ENCODE measurements around the gene PARP16. TPM values are rescaled to one million over a fixed set of nuclear protein-coding genes. Genes with fewer than 3 reads are reported as not detected.

Gene PARP16
- total and polyA plus RNA-seq, 4 experiments from 2014 or later = 20.8 to 27.2 (median 24.2) TPM

- H3K4me1 ChIP-seq (ENCODE audit: insufficient read depth, low read length) = no peaks in the 10 kb centered on the region
- intact Hi-C loops (cut with micrococcal nuclease) = no loop called here
- H3K36me3 ChIP-seq (ENCODE audit: insufficient read depth, low read length) = no peaks in the 10 kb centered on the region
- H3K9me3 ChIP-seq (ENCODE audit: control insufficient read depth in 1 of 2, low read length in 2 of 2) = no peaks in the 10 kb centered on the region
- no peak within 1 kb of the TSS for H3K27ac ChIP-seq (ENCODE audit: low read depth, low read length)
- no peak within 1 kb of the TSS for H3K4me3 ChIP-seq (ENCODE audit: low read length in 2 of 2)
- H3K27ac Mint-ChIP-seq = no peak within 1 kb of the TSS
- H3K9me3 Mint-ChIP-seq = no peaks in the 10 kb centered on the region
- H3K27me3 Mint-ChIP-seq = peaks cover 2 to 5% of the 10 kb centered on the region in 2 donors
- H3K36me3 Mint-ChIP-seq = no peaks in the 10 kb centered on the region
- no peak for DNase-seq
- H3K27me3 ChIP-seq (ENCODE audit: insufficient read depth, low read length) = no peaks in the 10 kb centered on the region
- POLR2A ChIA-PET (ENCODE audit: partially characterized antibody) = no interaction called here
- no peaks in the 10 kb centered on the region for H3K4me1 Mint-ChIP-seq
- no peak within 1 kb of the TSS for H3K4me3 Mint-ChIP-seq
- CTCF ChIA-PET (ENCODE audit: partially characterized antibody) = interaction anchor here (1.1 kb wide), 1 partner anchor 25 kb away, joined by 3 read pairs; no protein-coding TSS in a partner anchor
Measured at GRCh38 chr15:65210770-65211481, 75.8 kb downstream of the PARP16 start, which contains the start of gene CILP. CILP (minus strand) TSS chr15:65211473; CDS start chr15:65209755, 1,718 bp downstream.

DNA sequence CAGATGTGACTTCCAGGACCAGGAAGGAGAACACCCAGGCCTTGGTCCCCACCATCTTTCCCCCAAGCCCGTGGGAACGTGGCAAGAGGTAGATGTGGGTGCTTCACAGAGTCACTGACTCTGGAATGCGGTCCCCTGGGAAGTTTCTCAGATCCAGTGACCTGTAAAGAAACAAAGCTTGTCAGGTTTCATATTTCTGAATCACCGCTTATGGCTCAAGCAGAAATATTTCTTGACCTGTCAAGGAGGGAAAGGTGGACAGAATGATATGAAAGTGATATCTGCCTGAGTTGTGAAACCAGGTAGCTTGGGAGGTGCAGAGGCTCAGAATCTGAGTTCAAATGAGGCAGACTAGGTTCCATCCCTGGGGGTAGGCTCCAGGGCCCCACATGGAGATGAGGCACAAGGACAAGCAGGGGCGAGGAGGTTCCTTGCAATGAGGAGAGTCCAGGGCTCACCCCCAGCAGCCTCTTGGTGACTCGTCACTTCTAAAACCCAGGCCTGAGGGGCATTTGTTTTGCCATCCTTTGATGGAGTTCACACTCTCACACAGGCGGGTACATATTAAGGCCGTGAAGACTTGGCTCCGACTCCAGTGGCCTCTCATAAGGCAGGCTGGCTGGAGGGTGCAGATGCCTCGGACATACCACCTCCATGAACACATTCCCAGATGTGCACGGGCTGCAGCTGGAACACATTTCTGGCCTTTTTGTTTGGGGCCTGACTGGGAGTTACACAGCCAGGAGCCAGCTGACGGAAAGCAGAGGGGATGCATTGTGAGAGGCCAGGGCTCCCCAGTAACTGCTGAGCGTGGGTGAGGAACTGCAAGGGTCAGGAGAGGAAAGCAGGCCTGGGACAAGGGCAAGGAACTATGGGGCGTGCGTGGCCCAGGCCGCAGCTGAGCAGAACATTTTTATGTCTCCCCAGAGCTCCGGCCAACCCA is 76.7 kb downstream of the PARP16 start:
- no peak overlapping the region for H3K27ac Mint-ChIP-seq
- intact Hi-C loops (cut with micrococcal nuclease) = no loop called here
- H3K36me3 Mint-ChIP-seq = no peaks in the 10 kb centered on the region
- CTCF ChIA-PET (ENCODE audit: partially characterized antibody) = no interaction called here
- no peak overlapping the region for H3K4me3 Mint-ChIP-seq
- no peaks in the 10 kb centered on the region for H3K9me3 Mint-ChIP-seq
- no peaks in the 10 kb centered on the region for H3K4me1 Mint-ChIP-seq
- POLR2A ChIA-PET (ENCODE audit: partially characterized antibody) = no interaction called here
- Histone ChIP-seq H3K4me3 (ENCODE audit: low read length in 2 of 2) (no peak overlapping the region), H3K27ac (ENCODE audit: low read depth, low read length) (no peak overlapping the region), H3K27me3 (ENCODE audit: insufficient read depth, low read length) (no peaks in the 10 kb centered on the region), H3K36me3 (ENCODE audit: insufficient read depth, low read length) (no peaks in the 10 kb centered on the region), H3K9me3 (ENCODE audit: control insufficient read depth in 1 of 2, low read length in 2 of 2) (no peaks in the 10 kb centered on the region), H3K4me1 (ENCODE audit: insufficient read depth, low read length) (no peaks in the 10 kb centered on the region)
- DNase-seq = no peak
- peaks cover 2 to 5% of the 10 kb centered on the region in 2 donors for H3K27me3 Mint-ChIP-seq

DNA sequence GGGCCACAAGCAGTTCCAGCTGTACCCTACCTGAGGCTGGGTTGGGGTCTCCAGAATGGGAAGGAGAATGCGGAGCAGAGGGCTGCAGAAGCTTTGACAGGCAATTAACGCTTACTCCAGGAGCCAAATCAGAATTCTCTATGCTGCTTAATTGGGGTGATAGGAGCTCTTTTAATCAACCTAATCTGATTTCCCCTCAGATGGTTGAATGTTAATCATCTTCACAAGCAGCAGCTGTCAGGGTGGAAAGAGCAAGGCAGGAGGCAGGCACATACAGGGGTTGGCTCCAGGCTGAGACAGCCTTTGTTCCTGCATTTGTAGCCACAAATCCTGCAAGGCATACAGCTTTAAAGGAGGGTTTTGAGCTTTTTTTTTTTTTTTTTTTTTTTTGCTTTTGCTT is 78.0 kb downstream of the PARP16 start:
- Histone ChIP-seq H3K27ac (ENCODE audit: low read depth, low read length) (no peak overlapping the region), H3K36me3 (ENCODE audit: insufficient read depth, low read length) (no peaks in the 10 kb centered on the region), H3K4me3 (ENCODE audit: low read length in 2 of 2) (no peak overlapping the region), H3K4me1 (ENCODE audit: insufficient read depth, low read length) (no peaks in the 10 kb centered on the region), H3K27me3 (ENCODE audit: insufficient read depth, low read length) (no peaks in the 10 kb centered on the region), H3K9me3 (ENCODE audit: control insufficient read depth in 1 of 2, low read length in 2 of 2) (no peaks in the 10 kb centered on the region)
- no peaks in the 10 kb centered on the region for H3K36me3 Mint-ChIP-seq
- no peaks in the 10 kb centered on the region for H3K9me3 Mint-ChIP-seq
- DNase-seq = no peak
- H3K4me1 Mint-ChIP-seq = no peaks in the 10 kb centered on the region
- ChIA-PET POLR2A (ENCODE audit: partially characterized antibody) (interaction anchor here (1.1 kb wide), 1 partner anchor 96 kb away, joined by 5 read pairs; the partner anchor contains the start of gene RNU5B-1), CTCF (ENCODE audit: partially characterized antibody) (interaction anchor here (0.9 kb wide), 1 partner anchor 89 kb away, joined by 3 read pairs; no protein-coding TSS in a partner anchor)
- H3K27ac Mint-ChIP-seq = no peak overlapping the region
- H3K4me3 Mint-ChIP-seq = no peak overlapping the region
- intact Hi-C loops (cut with micrococcal nuclease) = no loop called here
- H3K27me3 Mint-ChIP-seq = peaks cover 2 to 5% of the 10 kb centered on the region in 2 donors

Other genes starting within 250 kb of the PARP16 start
- not detected for gene SLC51B, start 241.5 kb downstream of the PARP16 start, total RNA-seq
- gene SLC51B, start 241.5 kb downstream of the PARP16 start, polyA plus RNA-seq = not detected
- gene RASL12, start 218.9 kb downstream of the PARP16 start, total RNA-seq = not detected
- not detected for gene RASL12, start 218.9 kb downstream of the PARP16 start, polyA plus RNA-seq
- not detected for gene KBTBD13, start 210.1 kb downstream of the PARP16 start, total RNA-seq
- gene KBTBD13, start 210.1 kb downstream of the PARP16 start, polyA plus RNA-seq = not detected
- gene UBAP1L, start 171.7 kb downstream of the PARP16 start, total RNA-seq = 10 to 100 TPM; 15.2 to 16.6 TPM
- gene UBAP1L, start 171.7 kb downstream of the PARP16 start, polyA plus RNA-seq = under 1 TPM in 1 of 2 donors, not detected in 1; 0.86 TPM
- gene PDCD7, start 153.1 kb downstream of the PARP16 start, total RNA-seq = 10 to 100 TPM; 30.5 to 40.5 TPM
- 10 to 100 TPM in 1 of 2 donors, 1 to 10 TPM in 1; 8.8 to 15.1 TPM for gene PDCD7, start 153.1 kb downstream of the PARP16 start, polyA plus RNA-seq
- 10 to 100 TPM; 52.0 to 52.4 TPM for gene CLPX, start 101.5 kb downstream of the PARP16 start, total RNA-seq
- gene CLPX, start 101.5 kb downstream of the PARP16 start, polyA plus RNA-seq = 10 to 100 TPM; 28.1 to 29.2 TPM
- under 1 TPM; 0.42 to 0.44 TPM for gene CILP, start 75.4 kb downstream of the PARP16 start, total RNA-seq
- gene CILP, start 75.4 kb downstream of the PARP16 start, polyA plus RNA-seq = not detected
- gene RNU5A-1, start 9.2 kb upstream of the PARP16 start, total RNA-seq = not detected
- not detected for gene RNU5A-1, start 9.2 kb upstream of the PARP16 start, polyA plus RNA-seq
- gene RNU5B-1, start 17.8 kb upstream of the PARP16 start, total RNA-seq = 10 to 100 TPM in 1 of 2 experiments, not detected in 1; 24.0 TPM
- not detected for gene RNU5B-1, start 17.8 kb upstream of the PARP16 start, polyA plus RNA-seq
- not detected for gene IGDCC3, start 91.1 kb upstream of the PARP16 start, total RNA-seq
- gene IGDCC3, start 91.1 kb upstream of the PARP16 start, polyA plus RNA-seq = not detected
- under 1 TPM; 0.06 to 0.22 TPM for gene IGDCC4, start 136.1 kb upstream of the PARP16 start, total RNA-seq
- gene IGDCC4, start 136.1 kb upstream of the PARP16 start, polyA plus RNA-seq = under 1 TPM in 1 of 2 donors, not detected in 1; 0.24 TPM
- gene DPP8, start 230.8 kb upstream of the PARP16 start, total RNA-seq = 10 to 100 TPM; 54.0 to 58.6 TPM
- 10 to 100 TPM; 39.2 to 51.6 TPM for gene DPP8, start 230.8 kb upstream of the PARP16 start, polyA plus RNA-seq
- gene HACD3, start 243.6 kb upstream of the PARP16 start, total RNA-seq = 10 to 100 TPM; 23.1 to 23.8 TPM
- gene HACD3, start 243.6 kb upstream of the PARP16 start, polyA plus RNA-seq = 10 to 100 TPM; 35.6 to 35.9 TPM